ENCODE measurements around the gene INVS.
"Not testable (repeated sequence)": the region's sequence is repeated elsewhere in the genome, so short reads cannot be mapped to it uniquely, and the experiment has no call there.

INVS gene

DNA sequence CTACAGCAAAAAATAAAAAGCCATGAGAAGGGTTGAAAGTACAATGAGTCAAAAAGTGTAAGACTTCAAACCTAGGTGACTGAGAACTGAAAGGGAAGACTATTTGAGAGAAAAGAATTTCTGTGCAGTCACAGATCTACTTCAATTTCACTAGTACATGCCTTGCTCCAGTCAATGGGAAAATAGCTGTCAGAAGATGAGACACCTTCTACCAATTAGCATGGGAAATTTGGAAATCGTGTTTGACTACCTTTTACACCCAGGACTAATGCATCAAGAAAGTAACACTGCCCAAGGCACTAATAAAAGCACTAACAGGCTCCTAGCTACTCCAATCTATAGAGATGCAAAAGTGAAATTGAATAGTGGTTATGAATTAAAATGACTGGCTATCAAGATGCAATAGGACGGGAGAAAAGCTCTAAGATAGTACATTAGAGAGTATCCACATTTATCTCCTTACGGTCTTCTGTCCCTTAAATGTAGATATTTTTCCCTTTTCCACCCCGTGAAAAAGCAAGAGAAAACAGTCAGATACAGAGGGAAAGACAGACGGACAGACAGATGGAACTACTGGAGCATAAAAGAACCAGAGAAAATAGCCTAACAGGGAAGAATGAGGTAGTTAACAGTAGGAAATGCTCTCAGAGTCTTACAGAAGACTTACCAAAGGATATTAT is 15.5 kb upstream of the INVS start:
- DNase-seq (ENCODE audit: low read depth), result no peak

DNA sequence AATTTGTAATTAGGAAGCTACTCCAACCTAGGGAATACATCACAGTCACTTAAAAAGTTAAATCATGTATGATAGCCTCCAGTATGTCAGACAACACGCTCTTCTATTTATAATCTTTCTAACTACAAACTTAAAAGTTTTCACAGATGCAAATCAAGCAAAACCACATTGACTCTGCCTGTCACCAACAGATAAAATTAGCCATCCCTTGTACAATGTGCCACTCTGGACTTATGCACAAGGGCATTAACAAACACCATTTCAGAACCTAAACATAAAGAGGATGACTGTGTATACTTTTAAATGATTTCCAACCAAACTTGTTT is 15.0 kb upstream of the INVS start:
- DNase-seq (ENCODE audit: low read depth), result no peak

DNA sequence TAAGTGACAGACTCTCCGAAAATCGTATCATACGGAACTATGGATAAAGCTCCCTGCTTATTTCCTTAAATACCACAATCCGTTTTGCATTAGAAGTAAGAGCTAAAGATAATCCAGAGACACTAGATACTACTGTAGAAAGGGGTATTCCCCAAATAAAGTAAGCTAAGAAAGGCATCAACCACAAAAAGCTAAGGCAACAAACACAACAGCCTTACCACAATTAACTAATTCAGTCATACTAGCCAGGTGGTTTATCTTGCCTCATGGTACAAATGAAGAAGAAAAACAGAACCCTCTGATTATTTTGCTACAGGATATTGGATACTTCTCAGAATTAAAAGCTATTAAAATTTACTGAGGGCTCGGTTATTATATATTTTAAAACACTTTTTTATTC is 14.3 kb upstream of the INVS start:
- no peak for DNase-seq (ENCODE audit: low read depth)

DNA sequence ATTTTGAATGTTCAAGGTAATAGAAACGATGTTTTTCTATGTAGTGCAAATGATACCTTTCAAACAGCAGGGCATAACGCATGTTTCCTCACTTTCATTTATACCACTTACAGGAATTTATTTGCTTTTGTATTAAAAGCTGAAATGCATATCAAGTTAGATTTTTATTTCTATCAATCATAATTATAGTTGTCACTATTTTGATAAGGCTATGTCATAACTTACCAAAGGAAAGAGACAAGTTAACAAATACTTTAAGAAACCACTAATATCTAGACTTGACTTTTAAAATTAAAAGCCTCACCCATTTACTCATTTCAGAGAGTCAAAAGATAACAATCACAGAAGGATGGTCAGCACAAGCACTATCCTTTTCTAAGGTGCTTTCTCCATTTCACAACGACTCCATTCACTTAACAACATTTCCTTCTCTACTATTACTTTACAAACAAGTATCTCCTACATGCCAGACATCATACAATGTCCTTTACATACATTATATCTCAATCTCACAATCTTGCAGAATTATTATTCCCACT is 12.9 kb upstream of the INVS start:
- no peak for DNase-seq (ENCODE audit: low read depth)

DNA sequence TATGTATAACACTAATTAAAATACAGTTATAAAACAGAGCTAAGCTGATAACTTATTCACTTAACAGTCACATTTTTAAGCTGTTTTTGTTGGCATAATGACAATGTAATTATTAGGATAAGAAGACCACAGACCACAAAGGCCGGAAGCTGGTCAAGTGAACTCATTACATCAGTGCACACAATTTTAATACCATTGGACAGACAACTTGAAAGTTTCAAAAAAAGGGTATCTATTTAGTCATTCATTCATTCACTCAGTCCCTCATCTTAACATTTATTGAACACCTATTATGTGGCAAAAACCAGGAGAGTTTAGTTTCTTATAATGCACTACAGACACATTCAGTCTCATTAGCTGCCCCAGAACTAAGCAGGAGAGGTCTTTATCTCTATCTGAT is 11.8 kb upstream of the INVS start:
- DNase-seq (ENCODE audit: low read depth), result no peak

DNA sequence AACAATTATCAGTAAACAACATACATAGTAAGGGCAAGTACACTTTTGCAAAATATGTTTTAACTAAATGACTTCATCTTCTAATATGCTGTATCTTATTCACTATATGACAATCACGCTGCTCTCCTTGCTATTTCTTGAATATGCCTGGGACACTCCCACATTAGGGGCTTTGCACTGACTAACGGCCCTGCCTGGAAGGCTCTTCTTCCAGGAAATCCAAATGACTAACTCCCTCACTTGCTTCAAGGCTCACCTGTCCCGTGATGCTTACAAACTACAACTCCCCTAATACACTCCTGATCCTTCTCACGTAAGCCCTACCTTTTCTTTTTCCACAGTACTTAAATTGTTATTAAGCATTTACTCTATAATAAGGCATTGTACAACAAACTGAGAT is 10.8 kb upstream of the INVS start:
- DNase-seq (ENCODE audit: low read depth), result no peak

DNA sequence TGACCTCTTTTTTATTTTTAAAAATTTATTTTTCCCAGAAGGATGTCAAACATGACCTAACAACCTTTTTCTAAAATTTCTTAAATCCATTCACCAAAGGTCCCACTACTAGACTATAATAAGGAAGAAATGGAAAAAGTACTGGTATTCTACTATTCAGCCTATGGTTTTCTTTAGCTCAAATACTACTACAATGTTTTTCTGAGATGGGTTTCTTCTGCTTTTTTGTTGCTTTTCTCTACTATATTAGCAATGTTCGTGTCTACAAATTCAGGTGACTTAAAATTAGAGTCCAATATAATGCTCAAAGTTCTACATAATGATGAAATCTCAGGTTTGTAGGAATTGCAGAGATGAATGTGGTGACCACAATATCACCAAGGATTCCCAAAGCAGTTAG is 8.2 kb upstream of the INVS start:
- DNase-seq (ENCODE audit: low read depth), result no peak

DNA sequence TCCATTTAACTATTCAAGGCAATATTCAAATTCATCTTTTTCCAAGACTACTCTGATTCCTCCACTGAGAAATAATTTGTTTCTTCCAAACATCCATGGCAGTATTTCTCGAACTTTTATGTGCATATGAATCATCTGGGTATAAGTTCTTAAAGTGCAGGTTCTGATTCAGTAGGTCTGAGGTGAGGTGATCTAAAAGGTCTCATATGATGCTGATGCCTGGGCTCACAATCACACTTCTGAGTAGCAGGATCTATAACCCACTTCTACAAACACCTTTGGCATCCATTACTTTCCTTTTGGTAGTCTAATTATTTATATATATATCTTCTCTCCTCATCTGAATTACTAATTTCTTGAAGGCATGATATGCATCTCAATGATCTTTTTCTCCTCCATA is 7.4 kb upstream of the INVS start:
- no peak for DNase-seq (ENCODE audit: low read depth)

DNA sequence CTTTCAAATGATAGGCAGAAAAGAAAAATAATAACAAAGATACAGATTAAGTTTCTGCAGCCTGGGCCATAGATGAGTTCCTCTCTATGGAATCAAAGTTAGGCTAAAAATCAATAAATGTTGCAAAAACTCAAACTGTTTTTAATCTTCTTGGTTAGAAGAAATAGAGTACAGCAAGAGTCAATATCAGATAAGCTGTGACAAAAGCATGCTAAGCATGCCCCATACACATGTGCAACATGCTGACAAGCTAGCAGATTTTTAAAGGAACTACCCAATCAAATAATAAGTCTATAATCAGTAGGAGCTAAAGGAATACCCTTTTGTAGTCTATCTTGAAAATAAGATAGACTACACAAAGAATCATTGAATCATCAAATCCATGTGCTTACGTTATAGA is 7.0 kb upstream of the INVS start:
- DNase-seq (ENCODE audit: low read depth), result no peak

DNA sequence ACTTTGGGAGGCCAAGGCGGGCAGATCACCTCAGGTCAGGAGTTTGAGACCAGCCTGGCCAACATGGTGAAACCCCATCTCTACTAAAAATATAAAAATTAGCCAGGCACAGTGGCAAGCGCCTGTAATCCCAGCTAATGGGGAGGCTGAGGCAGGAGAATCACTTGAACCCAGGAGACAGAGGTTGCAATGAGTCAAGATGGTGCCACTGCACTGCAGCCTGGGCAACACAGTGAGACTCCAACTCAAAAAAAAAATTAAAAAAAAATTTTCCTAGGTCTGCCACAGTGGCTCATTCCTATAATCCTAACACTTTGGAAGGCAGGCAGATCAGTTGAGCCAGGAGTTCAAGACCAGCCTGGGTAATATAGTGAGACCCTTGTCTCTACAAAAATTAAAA is 4.6 kb upstream of the INVS start:
- DNase-seq (ENCODE audit: low read depth), result not testable (repeated sequence)

DNA sequence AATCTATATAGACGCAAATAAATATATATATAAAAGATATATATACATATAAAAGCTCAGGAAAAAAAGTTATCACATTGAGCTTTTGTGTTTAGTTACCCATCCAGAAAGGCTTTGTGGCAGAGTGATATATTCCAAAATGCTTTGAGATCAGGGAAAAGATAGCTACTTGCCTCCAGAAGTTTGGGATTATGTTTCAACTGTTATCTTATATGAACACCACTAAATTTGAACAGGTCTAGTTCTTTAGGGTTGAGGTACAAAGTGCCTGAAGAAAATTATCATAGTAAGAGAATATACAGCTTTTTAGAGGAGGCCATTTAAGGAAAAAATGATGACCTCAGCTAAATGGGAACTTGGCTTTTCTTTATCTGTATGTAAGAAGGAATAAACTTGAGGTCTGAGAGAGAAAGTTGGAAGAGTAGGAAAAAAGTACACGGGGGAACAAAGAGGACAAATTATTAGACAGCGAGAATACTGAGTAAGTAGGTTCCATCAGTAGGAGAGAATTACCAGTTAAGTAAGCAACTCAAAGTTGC is 2.6 kb upstream of the INVS start:
- no peak for DNase-seq (ENCODE audit: low read depth)

DNA sequence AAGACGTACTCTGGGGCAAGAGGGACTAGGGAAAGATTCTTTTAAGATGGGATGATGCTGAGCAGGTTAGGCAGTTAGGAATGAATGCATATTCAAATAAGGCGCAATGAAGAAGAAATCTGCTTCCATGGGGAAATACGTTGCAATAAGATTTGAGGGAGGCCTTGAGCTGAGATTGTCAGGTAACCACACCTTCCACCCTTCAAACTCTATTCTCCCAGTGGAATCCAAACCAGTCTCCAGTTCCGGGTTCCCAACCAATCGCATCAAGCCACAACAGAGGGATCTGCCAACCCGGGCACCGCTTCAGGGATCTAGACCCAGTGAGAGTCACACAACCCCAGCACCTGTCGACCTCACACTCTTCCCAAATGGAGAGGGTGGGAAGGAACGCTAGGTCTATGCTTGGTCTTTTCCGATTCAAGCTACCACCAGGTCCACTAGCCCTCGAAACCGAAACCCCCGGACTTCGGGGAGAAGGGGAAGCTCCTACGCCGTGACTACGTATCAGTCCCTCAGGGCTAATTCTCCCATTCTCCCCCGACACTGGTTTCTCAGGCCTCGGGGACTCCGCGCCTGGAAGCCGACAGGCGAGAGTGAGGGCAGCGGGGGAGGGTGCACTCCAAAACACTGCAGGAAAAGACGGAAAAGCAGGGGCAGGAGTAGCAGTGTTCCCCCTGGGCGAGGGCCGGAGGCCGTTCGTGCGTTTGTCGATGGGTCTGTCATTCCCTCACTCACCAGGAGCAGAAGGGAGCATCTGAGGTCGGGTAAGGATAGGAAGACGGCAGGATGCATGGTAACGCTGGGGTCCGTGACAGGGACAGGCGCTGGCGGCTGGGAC is 777 bp upstream of the INVS start:
- peak; percentile 33 for DNase-seq (ENCODE audit: low read depth)

DNA sequence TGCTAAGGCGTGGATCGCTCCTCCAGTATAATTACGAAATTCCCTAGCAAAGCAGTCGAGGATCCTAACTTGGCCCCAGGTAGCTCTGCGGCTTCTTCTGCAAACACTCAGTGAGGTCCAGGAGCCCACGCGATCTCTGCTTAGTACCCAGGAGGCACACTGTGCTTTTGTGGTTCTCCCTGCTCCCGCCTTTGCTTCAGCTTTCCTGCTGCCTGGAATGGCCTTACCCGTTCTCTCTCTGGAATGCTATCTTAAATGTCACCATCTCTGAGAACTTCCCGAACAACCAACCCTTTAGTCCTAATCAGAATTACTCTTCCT is 639 bp downstream of the INVS start:
- no peak for DNase-seq (ENCODE audit: low read depth)

DNA sequence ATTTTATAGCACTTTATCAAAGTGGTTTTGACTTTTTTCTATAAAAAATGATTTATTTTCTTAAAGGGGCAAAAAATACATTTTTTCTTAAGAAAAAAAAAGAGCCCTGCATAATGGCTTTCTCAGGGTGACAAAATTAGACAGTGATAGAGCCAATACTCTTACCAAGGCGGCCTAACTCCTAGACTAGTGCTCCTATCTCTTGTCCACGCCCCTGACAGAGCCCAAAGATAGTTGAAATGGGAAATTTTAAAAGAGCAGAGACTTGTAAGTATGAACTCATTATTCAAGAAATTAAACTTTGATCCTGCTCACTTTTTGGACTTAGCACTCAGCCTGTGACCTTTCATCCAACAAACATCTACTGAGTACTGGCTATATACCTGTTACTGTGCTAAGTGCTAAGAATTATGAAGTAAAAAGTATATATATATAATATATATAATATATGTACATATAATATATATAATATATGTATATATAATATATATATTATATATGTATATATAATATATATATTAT is 1.2 kb downstream of the INVS start:
- DNase-seq (ENCODE audit: low read depth), result no peak

DNA sequence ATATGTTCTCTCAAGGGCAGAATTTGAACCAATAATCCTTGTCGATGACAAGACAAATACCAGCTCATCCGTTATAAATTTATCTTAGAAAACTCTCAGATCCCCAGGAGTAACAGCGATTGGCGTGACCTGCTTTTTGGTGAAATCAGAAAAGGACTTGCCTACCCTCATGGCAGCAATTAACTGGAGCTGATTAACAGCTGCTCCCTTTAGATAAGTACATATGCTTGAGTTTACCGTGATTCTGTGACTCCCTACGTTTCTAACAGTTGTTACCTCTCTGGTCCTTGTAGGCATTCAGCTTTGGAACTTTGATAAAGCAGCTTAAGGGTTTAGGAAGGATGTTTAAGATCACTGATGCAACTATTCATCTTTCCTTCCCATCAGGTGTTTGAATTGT is 2.6 kb downstream of the INVS start:
- no peak for DNase-seq (ENCODE audit: low read depth)

DNA sequence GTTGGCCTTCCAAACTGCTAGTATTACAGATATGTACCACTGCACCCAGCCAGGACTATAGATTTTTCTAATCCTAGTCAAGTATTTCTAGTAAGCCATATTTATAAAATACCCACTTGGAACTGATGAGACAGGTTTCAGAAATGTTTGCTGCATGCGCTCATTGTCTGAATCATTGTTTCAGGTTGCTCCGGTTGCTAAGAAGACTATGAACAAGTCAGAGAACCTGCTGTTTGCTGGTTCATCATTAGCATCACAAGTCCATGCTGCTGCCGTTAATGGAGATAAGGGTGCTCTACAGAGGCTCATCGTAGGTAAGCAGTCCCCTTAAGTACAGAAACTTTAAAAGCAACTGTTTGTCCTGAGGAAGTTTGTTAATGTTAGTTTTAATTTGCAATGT is 5.3 kb downstream of the INVS start:
- DNase-seq (ENCODE audit: low read depth), result no peak

DNA sequence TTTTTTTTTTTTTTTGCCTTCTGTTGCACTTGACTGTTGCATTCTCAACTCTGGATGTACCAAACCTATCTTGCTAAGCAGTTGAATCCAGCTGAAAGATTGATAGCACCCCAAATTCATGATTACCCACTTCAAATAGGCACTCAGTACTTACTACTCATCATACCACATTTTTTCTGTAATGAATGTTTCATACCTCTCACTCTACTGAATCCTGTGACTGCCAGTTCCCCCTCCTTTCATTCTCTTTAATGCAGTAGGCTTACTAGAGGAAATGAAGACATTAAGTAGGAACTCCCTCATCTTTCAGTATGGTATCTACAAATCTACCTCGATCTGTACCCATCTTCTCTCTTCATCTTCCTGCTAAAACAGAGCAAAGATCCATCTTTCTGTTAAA is 6.8 kb downstream of the INVS start:
- no peak for DNase-seq (ENCODE audit: low read depth)

DNA sequence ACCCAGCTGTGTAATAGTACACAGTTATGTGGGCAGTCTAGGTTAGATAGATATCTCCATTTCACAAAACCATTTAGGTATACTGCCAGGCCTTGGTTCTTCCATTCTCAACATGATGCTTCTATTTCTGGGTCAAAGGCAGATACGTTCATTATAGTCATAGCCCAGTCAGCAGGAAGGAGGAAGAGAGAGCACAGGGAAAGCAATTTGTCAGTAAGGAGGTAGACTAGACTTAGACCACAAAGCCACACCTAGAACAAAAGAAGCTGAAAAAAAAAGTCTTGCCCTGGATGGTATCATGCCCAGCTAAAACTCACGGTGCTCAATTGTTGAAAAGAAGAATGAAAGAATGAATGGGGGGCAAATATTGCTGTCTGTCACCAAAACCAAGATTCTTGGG is 7.6 kb downstream of the INVS start:
- DNase-seq (ENCODE audit: low read depth), result no peak

DNA sequence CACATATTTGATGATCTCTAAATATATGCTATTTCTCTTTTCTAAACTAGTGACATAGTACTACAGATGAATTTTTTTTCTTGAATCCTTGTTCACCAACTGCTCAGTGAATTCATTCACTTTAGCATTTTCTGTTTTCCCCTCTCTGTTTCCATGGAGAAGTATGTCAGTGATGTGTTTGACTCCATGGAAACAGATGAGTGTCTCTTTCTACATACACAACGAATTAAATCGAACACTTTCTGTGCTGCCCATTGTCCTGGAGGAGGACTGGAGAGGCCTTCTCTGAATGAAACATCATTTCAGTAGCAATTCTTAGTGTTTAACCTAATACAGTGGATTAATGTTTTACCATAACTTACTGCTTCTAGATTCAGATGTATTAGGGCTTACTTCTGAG is 9.5 kb downstream of the INVS start:
- DNase-seq (ENCODE audit: low read depth), result no peak

DNA sequence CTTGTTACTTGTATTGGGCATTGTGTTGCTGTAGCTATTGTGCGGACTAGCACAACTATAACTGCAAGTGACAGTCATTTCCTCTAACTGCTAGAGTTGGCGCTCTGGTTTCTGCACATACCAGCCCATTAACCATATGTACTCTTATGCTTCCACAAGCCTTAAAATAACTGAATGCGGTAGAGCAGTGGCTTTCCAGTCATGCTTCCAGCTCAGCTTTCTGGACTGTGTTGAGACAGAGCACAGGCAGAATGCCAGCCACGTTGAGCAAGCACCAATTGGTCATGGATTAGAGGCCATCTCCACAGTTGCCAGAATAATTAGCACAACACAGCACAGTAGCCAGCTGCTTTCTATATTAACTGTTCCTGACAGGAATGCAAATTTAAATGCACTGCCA is 12.2 kb downstream of the INVS start:
- peak; percentile 29 for DNase-seq (ENCODE audit: low read depth)

DNA sequence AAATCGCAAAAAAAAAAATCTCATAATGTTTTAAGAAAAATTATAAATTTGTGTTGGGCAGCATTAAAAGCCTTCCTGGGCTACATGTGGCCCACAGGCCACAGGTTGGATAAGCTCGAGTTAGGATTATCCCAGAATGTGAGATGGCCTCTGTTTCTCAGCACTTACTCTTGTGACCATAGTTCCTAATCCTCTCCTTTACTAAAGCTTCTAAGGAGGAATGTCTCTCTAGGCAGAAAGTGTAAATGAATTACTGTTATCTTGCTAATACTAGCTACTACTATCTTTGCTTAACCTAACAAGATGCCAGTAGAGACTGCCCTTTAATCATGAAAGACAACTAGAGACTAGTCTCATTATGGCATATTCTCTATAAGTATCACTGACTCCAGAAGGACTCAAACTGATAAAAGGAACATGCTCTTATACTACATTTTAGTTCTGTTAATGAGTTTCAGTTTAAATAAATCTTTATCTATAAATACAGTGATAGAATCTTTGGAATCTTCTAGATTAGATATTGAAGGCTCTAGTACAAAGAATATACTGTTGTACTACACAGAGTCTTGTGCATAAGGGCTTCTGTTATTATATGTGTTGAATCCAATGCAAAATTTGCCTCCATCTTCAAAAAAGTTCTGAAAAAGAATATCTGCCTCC is 13.8 kb downstream of the INVS start:
- DNase-seq (ENCODE audit: low read depth), result no peak

DNA sequence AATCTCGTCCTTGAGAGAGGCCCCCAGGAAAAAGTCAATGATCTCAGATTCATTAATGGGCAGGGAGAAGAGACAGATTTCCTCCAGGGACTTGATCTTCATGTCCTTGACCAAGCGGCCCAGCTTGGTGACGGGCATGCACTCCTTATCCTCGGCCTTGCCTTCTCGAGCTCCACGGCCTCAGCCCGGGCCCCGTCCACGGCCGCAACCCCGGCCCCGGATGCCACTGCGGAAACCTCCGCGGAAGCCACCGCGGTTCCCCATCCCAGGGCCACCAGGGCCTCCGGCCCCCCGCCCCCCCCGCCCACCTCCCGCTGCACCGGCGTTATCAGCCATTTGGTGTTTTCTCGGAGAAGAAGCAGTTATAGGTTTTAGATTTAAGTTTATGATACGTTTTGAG is 18.3 kb downstream of the INVS start:
- no peak for DNase-seq (ENCODE audit: low read depth)

DNA sequence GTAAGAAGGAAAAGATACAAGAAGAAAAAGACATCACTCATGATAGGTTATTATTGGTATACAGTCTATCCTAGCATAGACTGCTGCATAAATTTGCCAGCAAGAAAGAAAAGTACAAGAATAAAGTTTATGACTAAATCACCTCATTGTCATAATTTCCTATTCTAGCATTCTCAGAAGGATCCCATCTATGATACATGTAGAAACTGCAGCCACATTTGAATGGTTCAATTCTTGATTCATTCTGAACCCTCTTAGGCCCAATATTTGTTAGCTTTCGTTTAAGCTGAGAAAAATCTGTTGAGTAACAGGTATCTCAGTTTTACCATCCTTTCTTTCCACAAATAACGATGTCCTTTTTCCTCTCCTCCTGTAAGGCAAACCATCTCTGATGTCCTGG is 21.2 kb downstream of the INVS start:
- DNase-seq (ENCODE audit: low read depth), result no peak

Data from HS-27A (cell line).